ENCODE data around the gene C1orf159. TPM values are rescaled to one million over a fixed set of nuclear protein-coding genes. Genes with fewer than 3 reads are reported as not detected.

The C1orf159 gene
- polyA plus RNA-seq, 3 donors, result 3.0 to 18.8 (median 3.3) TPM

GRCh38 chr1:1055841-1056736, 59.8 kb downstream of the C1orf159 start:
- Histone ChIP-seq H3K79me2 (ENCODE audit: insufficient read depth, low read length) (no peaks in the 10 kb centered on the region), H3K4me1 (ENCODE audit: control insufficient read depth in 1 of 2, insufficient read depth in 2 of 2, low read length in 2 of 2) (peaks cover 11 to 17% of the 10 kb centered on the region in 2 donors), H3K27me3 (ENCODE audit: control insufficient read depth in 2 of 2, insufficient read depth in 2 of 2, low read length in 2 of 2) (peaks cover 4 to 29% of the 10 kb centered on the region in 2 donors), H3K36me3 (replicated peaks in 1 of 2; ENCODE audit: control insufficient read depth in 1 of 2, insufficient read depth in 2 of 2, low read length in 2 of 2) (no peaks in the 10 kb centered on the region), H3K27ac (ENCODE audit: low read depth in 1 of 2, low read length in 2 of 2) (no peak overlapping the region), H4K20me1 (ENCODE audit: insufficient read depth, low read length) (no peaks in the 10 kb centered on the region), H3K4me2 (replicated peaks; ENCODE audit: extremely low read depth, low read length, poor library complexity, severe bottlenecking) (no peak overlapping the region), H2AFZ (ENCODE audit: insufficient read depth, low read depth, low read length, poor library complexity, severe bottlenecking) (no peak overlapping the region), H3K9me3 (replicated peaks in 1 of 2; ENCODE audit: control insufficient read depth in 1 of 2, insufficient read depth in 1 of 2, low read length in 2 of 2) (no peaks in the 10 kb centered on the region), H3K9ac (ENCODE audit: insufficient read depth, low read length, poor library complexity, severe bottlenecking) (no peak overlapping the region), H3K4me3 (replicated peaks in 1 of 3; ENCODE audit: low read depth in 2 of 3, low read length in 3 of 3) (no peak overlapping the region)
- intact Hi-C loops (cut with micrococcal nuclease), result loop anchor here in 1 of 2 donors (5.0 kb wide), 1 partner anchor 34 kb away; the partner anchor contains the start of gene AGRN
- H3K4me1 Mint-ChIP-seq, result peaks cover 8% of the 10 kb centered on the region
- no peak for TF ChIP-seq CTCF (IDR thresholded peaks at IDR 0.05)
- DNase-seq, result no peak
- H3K27ac Mint-ChIP-seq, result peak overlapping the region in 1 of 7 donors; percentile 74
- peaks cover 36 to 43% (median 37%) of the 10 kb centered on the region in 3 donors for H3K27me3 Mint-ChIP-seq (ENCODE audit: low read depth in 3 of 3)
- WGBS (ENCODE audit: insufficient coverage), result 88% methylated on average over 37 of the region's 50 CpGs
- H3K36me3 Mint-ChIP-seq, result peaks cover 0 to 3% of the 10 kb centered on the region in 2 donors
- peaks cover 0 to 10% (median 3%) of the 10 kb centered on the region in 7 donors for H3K9me3 Mint-ChIP-seq
- H3K4me3 Mint-ChIP-seq, result no peak overlapping the region

GRCh38 chr1:1054971-1055370, 60.9 kb downstream of the C1orf159 start:
- Mint-ChIP-seq H3K9me3 (peaks cover 0 to 4% (median 2%) of the 10 kb centered on the region in 7 donors), H3K36me3 (peaks cover 0 to 1% of the 10 kb centered on the region in 2 donors), H3K27ac (no peak overlapping the region), H3K4me1 (peaks cover 5% of the 10 kb centered on the region), H3K4me3 (no peak overlapping the region), H3K27me3 (ENCODE audit: low read depth in 3 of 3) (peaks cover 26 to 32% (median 27%) of the 10 kb centered on the region in 3 donors)
- Histone ChIP-seq H3K36me3 (replicated peaks in 1 of 2; ENCODE audit: control insufficient read depth in 1 of 2, insufficient read depth in 2 of 2, low read length in 2 of 2) (no peaks in the 10 kb centered on the region), H3K4me2 (replicated peaks; ENCODE audit: extremely low read depth, low read length, poor library complexity, severe bottlenecking) (no peak overlapping the region), H3K4me1 (ENCODE audit: control insufficient read depth in 1 of 2, insufficient read depth in 2 of 2, low read length in 2 of 2) (peaks cover 10 to 14% of the 10 kb centered on the region in 2 donors), H3K4me3 (replicated peaks in 1 of 3; ENCODE audit: low read depth in 2 of 3, low read length in 3 of 3) (no peak overlapping the region), H2AFZ (ENCODE audit: insufficient read depth, low read depth, low read length, poor library complexity, severe bottlenecking) (no peak overlapping the region), H3K79me2 (ENCODE audit: insufficient read depth, low read length) (no peaks in the 10 kb centered on the region), H3K27me3 (ENCODE audit: control insufficient read depth in 2 of 2, insufficient read depth in 2 of 2, low read length in 2 of 2) (peaks cover 0 to 18% of the 10 kb centered on the region in 2 donors), H3K27ac (ENCODE audit: low read depth in 1 of 2, low read length in 2 of 2) (no peak overlapping the region), H3K9me3 (replicated peaks in 1 of 2; ENCODE audit: control insufficient read depth in 1 of 2, insufficient read depth in 1 of 2, low read length in 2 of 2) (no peaks in the 10 kb centered on the region), H4K20me1 (ENCODE audit: insufficient read depth, low read length) (no peaks in the 10 kb centered on the region), H3K9ac (ENCODE audit: insufficient read depth, low read length, poor library complexity, severe bottlenecking) (no peak overlapping the region)
- WGBS (ENCODE audit: insufficient coverage), result 91% methylated on average over 23 of the region's 23 CpGs
- DNase-seq, result no peak
- TF ChIP-seq CTCF (IDR thresholded peaks at IDR 0.05), result no peak
- intact Hi-C loops (cut with micrococcal nuclease), result loop anchor here in 1 of 2 donors (5.0 kb wide), 1 partner anchor 33 kb away; the partner anchor contains the start of gene AGRN
